ENCODE data around the gene GFRAL.

GRCh38 chr6:55290736-55291135, 36.5 kb upstream of the GFRAL start:
- TF ChIP-seq EP300 (conservative IDR thresholded peaks at IDR 0.05; ENCODE audit: poor library complexity, severe bottlenecking) (no peak), CTCF (IDR thresholded peaks at IDR 0.05; ENCODE audit: poor library complexity, severe bottlenecking) (no peak), MXI1 (conservative IDR thresholded peaks at IDR 0.05; ENCODE audit: poor library complexity, severe bottlenecking) (no peak), POLR2AphosphoS5 (IDR thresholded peaks at IDR 0.05) (no peak), EZH2 (IDR thresholded peaks at IDR 0.05; ENCODE audit: borderline replicate concordance, insufficient read depth, low read length, poor library complexity, severe bottlenecking) (no peak), SMC3 (conservative IDR thresholded peaks at IDR 0.05; ENCODE audit: poor library complexity) (no peak), REST (IDR thresholded peaks at IDR 0.05; ENCODE audit: borderline replicate concordance) (no peak)

All from neural cell (in vitro differentiated cells).